Keratinocyte (primary cell): Measurements from ENCODE around the gene PPP1R3C.

Source experiments
- CTCF ChIP-seq, 3 experiments: IDR thresholded peaks in 1 of 3; conservative IDR thresholded peaks in 1 of 3; optimal IDR thresholded peaks in 1 of 3; 2 replicates in 2 of 3; 3 replicates in 1 of 3; pipeline versions ENCODE3 to v1.5.1; 2011; ENCODE audit warnings: low read length in 3 of 3, mild to moderate bottlenecking in 3 of 3, moderate library complexity in 2 of 3, control low read depth in 1 of 3, inconsistent platforms in 1 of 3; ENCODE audit not compliant: insufficient read depth in 2 of 3; ENCODE audit errors: extremely low read depth in 1 of 3
- EZH2 ChIP-seq: IDR thresholded peaks from one replicate; pipeline ENCODE4 v1.6.1; 2012; ENCODE audit warnings: inconsistent platforms, mild to moderate bottlenecking, low read length, moderate library complexity

GRCh38 chr10:91629715-91630549 is 2.9 kb downstream of the PPP1R3C start:
- TF ChIP-seq CTCF (optimal IDR thresholded peaks at IDR 0.05 in 1 of 3, IDR thresholded peaks at IDR 0.05 in 1 of 3, conservative IDR thresholded peaks at IDR 0.05 in 1 of 3; ENCODE audit: extremely low read depth in 1 of 3, insufficient read depth in 2 of 3, low read length in 3 of 3) (no peak), EZH2 (no peak)
